Hippocampal formation (tissue), 2 donors: ENCODE results near the gene UBXN11.

Source experiments
- DNase-seq, 2 donors: peaks; one replicate each; lab custom pipeline; 2025; lab: John Stamatoyannopoulos, UW

The UBXN11 gene

DNA sequence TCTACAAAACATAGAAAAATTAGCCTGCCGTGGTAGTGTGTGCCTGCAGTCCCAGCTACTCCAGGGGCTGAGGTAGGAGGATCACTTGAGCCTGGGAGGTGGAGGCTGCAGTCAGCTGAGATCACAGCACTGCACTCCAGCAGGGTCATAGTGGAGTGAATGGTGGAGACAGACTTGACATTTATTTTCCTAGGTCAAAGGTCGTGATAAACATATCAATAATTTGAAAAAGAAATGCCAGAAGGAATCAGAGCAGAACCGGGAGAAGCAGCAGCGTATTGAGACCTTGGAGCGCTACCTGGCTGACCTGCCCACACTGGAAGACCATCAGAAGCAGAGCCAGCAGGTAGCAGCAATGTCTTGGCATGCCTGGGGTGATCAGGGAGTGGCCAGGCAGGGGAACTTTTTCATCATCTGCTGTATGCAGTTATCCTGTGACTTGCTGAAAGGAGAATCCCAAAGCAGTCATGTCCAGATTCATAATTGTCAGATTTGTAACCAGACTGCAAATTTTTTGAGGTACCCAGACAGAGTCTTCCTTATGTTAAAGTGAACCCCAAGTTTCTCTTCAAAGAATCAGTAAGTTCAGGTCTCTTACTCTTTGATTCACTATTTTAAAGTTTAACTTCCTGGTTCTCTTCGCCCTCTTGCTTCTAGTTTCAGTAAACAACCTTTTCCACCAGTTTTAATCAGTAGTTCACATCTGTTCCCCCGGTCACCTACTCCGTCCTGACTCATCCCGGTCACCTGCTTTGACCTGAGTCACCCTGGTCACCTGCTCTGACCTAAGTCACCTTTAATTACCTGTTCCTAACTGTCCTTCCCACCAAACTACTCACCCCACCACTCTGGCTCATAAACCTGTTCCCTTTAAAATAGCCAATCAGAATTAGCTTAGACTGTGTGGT is 37.9 kb downstream of the UBXN11 start:
- no peak for DNase-seq

DNA sequence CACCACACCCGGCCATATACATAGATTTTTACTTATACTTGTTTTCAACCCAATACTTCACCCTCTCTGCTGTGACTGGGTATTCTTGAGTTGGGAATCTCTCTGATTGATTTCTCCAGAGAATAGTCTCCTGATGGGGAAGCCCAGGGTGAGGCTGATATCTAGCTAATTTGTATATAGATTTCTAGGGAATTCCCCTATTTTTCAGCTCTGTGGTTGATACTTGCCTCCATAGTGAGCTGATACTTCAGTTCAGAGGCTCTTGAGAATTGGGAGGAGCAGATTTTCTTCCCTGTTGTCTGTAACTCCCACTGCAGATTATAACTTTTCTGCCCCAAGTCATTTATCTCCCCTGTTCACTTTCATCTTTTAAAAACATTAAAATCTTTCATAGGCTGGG is 41.0 kb downstream of the UBXN11 start:
- DNase-seq = no peak

DNA sequence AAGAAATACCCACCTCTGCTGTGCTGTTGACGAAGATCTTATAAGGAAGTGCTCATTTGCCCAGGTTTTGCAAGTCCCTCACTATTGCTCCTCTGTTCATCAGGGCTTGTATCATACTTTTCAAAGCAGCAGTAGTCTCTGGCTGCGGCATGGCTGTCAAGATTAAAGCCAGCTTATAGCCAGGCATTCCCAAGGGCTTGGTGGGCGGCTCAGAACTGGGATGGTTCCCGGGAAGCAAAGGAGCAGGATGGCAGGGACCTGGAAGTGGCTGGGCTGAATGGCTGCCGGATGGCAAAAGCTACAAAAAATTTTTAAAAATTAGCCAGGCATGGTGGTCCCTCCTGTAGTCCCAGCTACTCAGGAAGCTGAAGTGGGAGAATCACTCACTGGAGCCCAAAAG is 43.2 kb downstream of the UBXN11 start:
- no peak for DNase-seq

DNA sequence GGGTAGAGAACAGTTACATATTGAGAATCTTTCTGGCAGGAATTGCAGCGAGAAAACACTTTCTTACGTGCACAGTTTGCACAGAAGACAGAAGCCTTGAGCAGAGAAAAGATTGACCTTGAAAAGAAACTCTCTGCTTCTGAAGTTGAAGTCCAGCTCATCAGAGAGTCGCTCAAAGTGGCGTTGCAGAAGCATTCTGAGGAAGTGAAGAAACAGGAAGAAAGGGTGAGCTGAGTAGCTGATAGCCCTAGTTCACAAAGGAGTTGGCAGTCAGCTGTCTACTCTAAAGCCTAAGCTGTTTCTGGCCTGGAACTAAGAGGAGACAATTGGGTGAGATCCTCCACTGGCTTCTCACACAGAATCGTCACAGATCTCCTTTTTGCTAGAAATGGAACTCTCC is 46.9 kb downstream of the UBXN11 start:
- peak in 1 of 2 donors; percentile 26 for DNase-seq

DNA sequence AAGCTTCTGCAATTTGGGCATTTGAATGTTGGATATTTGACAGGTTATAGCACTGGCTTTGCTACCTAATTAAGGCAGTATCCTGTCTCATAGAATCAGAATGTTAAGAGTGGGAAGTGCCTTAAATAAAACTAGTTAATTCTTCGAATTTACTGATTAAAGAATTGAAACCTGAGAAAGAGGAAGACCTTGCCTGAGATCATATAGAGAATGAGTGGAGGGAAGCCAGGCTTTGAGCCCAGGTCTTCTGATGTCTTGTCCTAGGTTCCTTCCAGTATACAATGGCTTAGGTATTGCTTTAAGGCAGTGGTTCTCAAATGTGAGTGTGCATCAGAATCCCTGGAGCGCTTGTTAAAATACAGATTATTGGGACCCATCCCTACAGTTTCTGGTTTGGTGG is 47.4 kb downstream of the UBXN11 start:
- no peak for DNase-seq

DNA sequence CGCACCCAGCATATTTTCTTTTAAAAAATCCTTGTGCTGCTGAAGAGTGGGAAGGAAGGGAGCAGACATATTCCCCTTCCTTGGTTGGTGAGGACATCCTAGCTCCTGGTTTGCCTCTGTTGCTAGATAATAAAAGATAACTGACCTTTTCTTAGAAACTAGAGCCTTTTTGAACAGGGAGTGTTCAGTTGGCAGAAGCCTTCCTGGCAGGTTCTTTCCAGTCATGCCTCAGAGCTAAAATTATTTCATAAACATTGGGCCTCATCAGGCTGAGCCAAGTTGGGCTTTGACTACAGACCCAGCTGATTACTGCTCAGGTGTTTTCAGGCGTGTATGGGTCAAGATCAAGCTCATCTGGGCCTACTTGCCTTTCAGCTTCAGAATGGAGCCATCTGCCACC is 49.2 kb downstream of the UBXN11 start:
- no peak for DNase-seq

DNA sequence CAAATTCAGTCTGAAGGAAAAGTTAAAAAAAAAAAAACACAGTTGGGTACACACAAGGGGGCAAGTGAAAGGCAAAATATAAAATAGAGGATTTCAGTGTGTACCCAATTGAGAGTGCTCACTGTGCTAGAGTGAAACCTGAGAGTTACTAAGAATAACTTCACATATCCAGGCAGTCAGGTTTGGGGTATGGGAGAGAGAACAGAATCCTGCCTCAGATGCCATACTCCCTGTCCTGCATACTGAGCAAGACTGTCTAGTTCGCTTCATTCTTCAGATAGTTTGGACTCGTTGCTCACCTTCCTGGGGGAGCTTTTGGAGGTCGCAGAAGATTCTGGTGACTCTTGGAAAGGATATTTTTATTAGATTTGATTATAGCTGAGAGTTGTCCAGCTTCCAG is 52.0 kb downstream of the UBXN11 start:
- DNase-seq = no peak

DNA sequence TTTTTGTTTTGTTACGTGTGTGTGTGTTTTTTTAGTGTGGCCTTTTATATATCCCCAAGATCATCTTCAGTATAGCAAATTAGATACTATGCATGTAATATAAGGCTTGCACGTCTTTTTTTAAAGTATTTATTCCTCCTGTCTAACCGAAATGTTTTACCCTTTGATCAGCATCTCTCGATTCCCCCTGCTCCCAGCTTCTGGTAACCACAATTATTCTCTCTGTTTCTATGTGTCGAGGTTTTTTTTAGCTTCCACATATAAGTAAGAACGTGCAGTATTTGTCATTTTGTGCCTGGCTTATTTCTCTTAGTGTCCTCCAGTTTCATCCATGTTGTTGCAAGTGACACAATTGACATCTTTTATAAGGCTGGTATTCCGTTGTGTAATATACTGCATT is 53.7 kb downstream of the UBXN11 start:
- no peak for DNase-seq

DNA sequence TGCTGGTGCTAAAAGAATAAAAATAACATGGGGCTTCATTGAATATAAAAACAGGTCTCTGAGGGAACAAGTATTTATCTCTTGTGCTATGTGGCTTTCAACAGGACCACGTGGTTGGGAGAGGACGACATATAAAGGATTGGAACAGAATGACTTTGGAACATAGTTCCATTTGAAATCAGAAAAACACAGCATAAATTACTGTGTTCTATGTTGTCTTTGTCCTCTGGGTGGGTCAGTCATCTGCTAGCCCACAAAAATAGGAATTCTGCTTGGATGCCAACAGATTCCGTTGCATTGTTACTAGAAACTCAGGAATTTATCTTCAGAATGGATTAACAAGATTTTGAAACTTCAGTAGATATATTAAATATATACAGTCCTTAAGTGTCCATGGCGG is 66.5 kb downstream of the UBXN11 start:
- peak in 1 of 2 donors; percentile 73 for DNase-seq

DNA sequence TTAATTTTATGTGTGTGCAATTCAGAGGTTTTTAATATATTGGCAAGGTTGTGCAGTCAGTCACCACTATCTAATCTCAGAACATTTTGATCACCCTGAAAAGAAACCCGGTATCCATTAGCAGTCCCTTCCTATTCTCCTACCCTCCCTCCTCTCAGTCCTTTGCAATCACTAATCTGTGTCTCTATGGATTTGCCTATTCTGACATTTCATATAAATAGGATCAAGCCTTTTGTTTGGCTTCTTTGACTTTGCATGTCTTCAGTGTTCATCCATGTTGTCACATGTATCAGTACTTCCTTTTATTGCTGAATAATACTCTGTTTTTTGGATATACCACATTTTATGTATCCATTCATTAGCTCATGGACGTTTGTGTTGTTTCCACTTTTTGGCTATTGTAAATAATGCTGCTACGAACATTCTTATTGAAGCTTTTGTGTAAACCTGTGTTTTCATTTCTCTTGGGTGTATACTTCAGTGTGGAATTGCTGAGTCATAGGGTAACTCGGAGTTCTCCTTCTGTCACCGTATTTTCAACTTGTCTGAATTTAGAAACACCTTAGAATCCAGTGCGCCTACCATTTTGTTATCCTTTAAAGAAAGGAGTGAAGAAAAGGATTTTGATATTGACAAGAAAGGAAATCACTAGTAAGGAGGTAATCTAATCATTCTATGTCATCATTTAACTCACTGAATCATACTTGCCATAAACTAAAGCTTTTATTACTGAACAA is 69.0 kb downstream of the UBXN11 start:
- DNase-seq = no peak

DNA sequence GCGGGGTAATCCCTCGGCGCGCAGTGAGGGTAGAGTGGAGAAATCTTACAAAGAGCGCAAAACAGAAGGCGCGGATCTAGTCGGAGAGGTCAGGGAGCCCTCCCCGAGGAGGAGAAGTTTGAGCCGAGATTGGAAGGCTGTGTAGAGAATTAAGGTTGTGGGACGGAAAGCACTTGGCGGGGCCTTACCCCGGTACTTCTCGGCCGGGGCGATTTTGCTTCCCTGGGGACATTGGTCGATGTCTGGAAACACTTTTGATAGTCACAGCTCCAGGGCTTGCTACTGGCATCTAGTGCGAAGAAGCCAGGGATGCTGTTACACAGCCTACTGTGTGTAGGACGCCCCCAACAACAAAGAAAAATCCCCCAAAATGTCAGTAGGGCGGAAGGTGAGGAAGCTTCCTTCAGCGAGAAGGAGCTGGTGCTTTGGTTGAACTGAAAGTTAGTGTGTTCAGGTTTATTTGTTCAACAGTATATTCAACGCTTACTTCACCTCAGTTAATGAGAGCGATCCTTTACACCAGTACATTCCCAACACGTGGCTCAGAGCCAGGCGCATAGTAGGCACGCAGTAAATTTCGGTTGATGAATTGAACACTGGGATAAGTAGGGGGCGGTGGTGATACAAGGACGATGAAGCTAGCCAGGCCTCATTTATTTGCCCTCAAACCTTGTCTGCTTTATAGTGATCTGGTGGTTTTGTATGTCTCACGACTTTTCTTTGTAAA is 71.6 kb downstream of the UBXN11 start:
- DNase-seq = no peak

DNA sequence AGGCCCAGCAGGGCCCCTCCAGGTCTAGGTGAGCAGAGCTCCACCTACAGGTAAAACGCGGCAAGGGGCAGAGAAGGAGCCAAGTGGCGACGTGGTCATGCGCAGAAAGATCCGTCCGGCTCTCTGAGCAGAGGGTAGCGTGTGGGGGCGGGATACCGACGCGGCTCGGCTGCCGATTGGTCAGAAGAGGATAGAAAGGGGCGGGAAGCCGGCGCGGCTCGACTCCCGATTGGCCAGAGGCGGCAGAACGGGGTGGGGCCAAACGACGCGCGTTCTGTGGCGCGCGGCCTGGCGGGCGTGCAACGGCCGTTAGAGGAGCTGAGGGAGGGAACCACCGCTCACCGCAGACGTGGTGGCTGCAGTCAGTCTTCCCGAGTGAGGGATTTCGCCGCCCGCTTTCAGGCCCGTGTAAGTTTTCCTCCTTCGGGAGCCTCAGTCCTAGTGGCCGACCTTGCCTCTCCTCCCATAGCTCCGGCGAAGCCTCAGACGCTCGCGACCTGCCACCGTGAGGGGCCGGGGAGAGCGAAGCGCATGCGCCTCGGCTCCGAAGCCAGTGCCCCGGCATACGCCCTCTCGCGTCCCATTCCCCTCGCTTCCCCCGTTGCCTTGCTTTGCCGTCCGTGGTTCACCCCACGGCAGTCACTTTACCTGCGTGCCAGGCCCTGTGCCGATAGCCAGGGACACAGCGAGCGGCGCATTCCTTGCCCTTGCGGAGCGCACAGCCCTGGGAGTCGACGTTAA is 72.4 kb downstream of the UBXN11 start, which contains the start of gene CEP85:
TSS of gene CEP85 (plus strand) at position 298 of the 741 bp plus-strand sequence. CDS start 5,584 bp downstream, outside the sequence.
- DNase-seq = peak; percentile 96 to 98
